HG03565 (cell line): ENCODE measurements around the gene PMEPA1.

ENCODE experiments used
- ATAC-seq: cut with Tn5 transposase; IDR thresholded peaks from one replicate; pipeline ENCODE4 v1.9.1; 2021; ENCODE audit warnings: mild to moderate bottlenecking, moderate library complexity; ENCODE audit not compliant: unreplicated experiment

Gene PMEPA1

GRCh38 chr20:57737349-57737748, 27.5 kb upstream of the PMEPA1 start:
- ATAC-seq: no peak

- no peak for ATAC-seq
These were observed 27.0 kb upstream of the PMEPA1 start for GRCh38 chr20:57736738-57737347.

- no peak for ATAC-seq
These were observed 26.3 kb upstream of the PMEPA1 start for GRCh38 chr20:57735831-57736737.

GRCh38 chr20:57734754-57735153, 24.9 kb upstream of the PMEPA1 start:
- no peak for ATAC-seq

- no peak for ATAC-seq
These were observed 22.4 kb upstream of the PMEPA1 start for GRCh38 chr20:57732226-57732625.

GRCh38 chr20:57728762-57729161, 18.9 kb upstream of the PMEPA1 start:
- no peak for ATAC-seq

GRCh38 chr20:57727863-57728262, 18.0 kb upstream of the PMEPA1 start:
- no peak for ATAC-seq

- ATAC-seq: no peak
These were observed 15.8 kb upstream of the PMEPA1 start for GRCh38 chr20:57725636-57726035.

GRCh38 chr20:57724610-57725405, 15.0 kb upstream of the PMEPA1 start:
- no peak for ATAC-seq

- no peak for ATAC-seq
These were observed 14.0 kb upstream of the PMEPA1 start for GRCh38 chr20:57723816-57724215.

- ATAC-seq: no peak
These were observed 10.1 kb upstream of the PMEPA1 start for GRCh38 chr20:57719951-57720350.

- ATAC-seq: peak; percentile 95
These were observed 8.7 kb upstream of the PMEPA1 start for GRCh38 chr20:57718490-57719009.

GRCh38 chr20:57717797-57718196, 8.0 kb upstream of the PMEPA1 start:
- ATAC-seq: no peak

GRCh38 chr20:57716901-57717300, 7.1 kb upstream of the PMEPA1 start:
- ATAC-seq: no peak

- ATAC-seq: no peak
These were observed 6.4 kb upstream of the PMEPA1 start for GRCh38 chr20:57716202-57716601.

GRCh38 chr20:57715268-57715904, 5.6 kb upstream of the PMEPA1 start:
- no peak for ATAC-seq

GRCh38 chr20:57714409-57715267, 4.8 kb upstream of the PMEPA1 start:
- ATAC-seq: no peak

GRCh38 chr20:57713951-57714350, 4.1 kb upstream of the PMEPA1 start:
- ATAC-seq: no peak

- no peak for ATAC-seq
These were observed 3.7 kb upstream of the PMEPA1 start for GRCh38 chr20:57713505-57713903.
